Nephron (organoid): ENCODE results near the gene FMC1.

ENCODE experiments used
- H3K27ac Mint-ChIP-seq, 3 experiments: 2 replicates each; pipeline ENCODE4 v1.8.0; 2020; ENCODE audit warnings: mixed read lengths in 3 of 3, mild to moderate bottlenecking in 2 of 3, moderate library complexity in 1 of 3
- H3K27me3 Mint-ChIP-seq: 2 replicates; pipeline ENCODE4 v1.8.0; 2021; ENCODE audit warnings: low read depth, mild to moderate bottlenecking, moderate library complexity, mixed read lengths
- H3K36me3 Mint-ChIP-seq: 2 replicates; pipeline ENCODE4 v1.8.0; 2020; ENCODE audit warnings: low read depth, mixed read lengths
- H3K4me1 Mint-ChIP-seq: 2 replicates; pipeline ENCODE4 v1.8.0; 2020; ENCODE audit warnings: mixed read lengths
- H3K4me3 Mint-ChIP-seq, 3 experiments: 2 replicates each; pipeline ENCODE4 v1.8.0; 2020; ENCODE audit warnings: mild to moderate bottlenecking in 3 of 3, mixed read lengths in 3 of 3, moderate library complexity in 2 of 3
- H3K9me3 Mint-ChIP-seq: 2 replicates; pipeline ENCODE4 v1.8.0; 2020; ENCODE audit warnings: mixed read lengths
- CTCF ChIP-seq, 3 experiments: fragments of 200-600 bp; sonication (generic); IDR thresholded peaks; one replicate each; pipeline ENCODE4 v1.5.0; 2021; ENCODE audit warnings: antibody characterized with exemption in 3 of 3; ENCODE audit not compliant: unreplicated experiment in 3 of 3

FMC1 gene

GRCh38 chr7:139341058-139341775 lies at the start of gene FMC1:
FMC1 (plus strand) TSS chr7:139341337; CDS start chr7:139341385, 48 bp downstream.
- H3K27me3 Mint-ChIP-seq: peaks cover 6% of the 10 kb centered on the region
- H3K4me1 Mint-ChIP-seq: peaks cover 8% of the 10 kb centered on the region
- peak in 2 of 3 experiments; percentile 12 to 24 for TF ChIP-seq CTCF (IDR thresholded peaks at IDR 0.05; ENCODE audit: unreplicated experiment in 3 of 3)
- H3K4me3 Mint-ChIP-seq: peak within 1 kb of the TSS; percentile 91 to 93 (median 91)
- peak within 1 kb of the TSS; percentile 100 for H3K27ac Mint-ChIP-seq
- H3K9me3 Mint-ChIP-seq: peaks cover 11% of the 10 kb centered on the region
- peaks cover 22% of the 10 kb centered on the region for H3K36me3 Mint-ChIP-seq

- H3K27ac Mint-ChIP-seq: peak overlapping the region in 2 of 3 experiments; percentile 76
- H3K36me3 Mint-ChIP-seq: peaks cover 42% of the 10 kb centered on the region
- no peak overlapping the region for H3K4me3 Mint-ChIP-seq
- H3K27me3 Mint-ChIP-seq: no peaks in the 10 kb centered on the region
- no peak for TF ChIP-seq CTCF (IDR thresholded peaks at IDR 0.05; ENCODE audit: unreplicated experiment in 3 of 3)
- peaks cover 6% of the 10 kb centered on the region for H3K4me1 Mint-ChIP-seq
- no peaks in the 10 kb centered on the region for H3K9me3 Mint-ChIP-seq
Measured at GRCh38 chr7:139292821-139293220, 48.3 kb upstream of the FMC1 start.

- no peak for TF ChIP-seq CTCF (IDR thresholded peaks at IDR 0.05; ENCODE audit: unreplicated experiment in 3 of 3)
- H3K4me1 Mint-ChIP-seq: peaks cover 6% of the 10 kb centered on the region
- H3K4me3 Mint-ChIP-seq: no peak overlapping the region
- H3K27me3 Mint-ChIP-seq: no peaks in the 10 kb centered on the region
- peaks cover 37% of the 10 kb centered on the region for H3K36me3 Mint-ChIP-seq
- peak overlapping the region; percentile 19 to 83 (median 21) for H3K27ac Mint-ChIP-seq
- no peaks in the 10 kb centered on the region for H3K9me3 Mint-ChIP-seq
Measured at GRCh38 chr7:139293534-139293933, 47.6 kb upstream of the FMC1 start.

- peak overlapping the region; percentile 19 to 83 (median 21) for H3K27ac Mint-ChIP-seq
- TF ChIP-seq CTCF (IDR thresholded peaks at IDR 0.05; ENCODE audit: unreplicated experiment in 3 of 3): no peak
- peaks cover 6% of the 10 kb centered on the region for H3K4me1 Mint-ChIP-seq
- H3K36me3 Mint-ChIP-seq: peaks cover 38% of the 10 kb centered on the region
- no peaks in the 10 kb centered on the region for H3K27me3 Mint-ChIP-seq
- no peak overlapping the region for H3K4me3 Mint-ChIP-seq
- no peaks in the 10 kb centered on the region for H3K9me3 Mint-ChIP-seq
Measured at GRCh38 chr7:139294241-139294640, 46.9 kb upstream of the FMC1 start.

GRCh38 chr7:139294951-139295575 lies 46.1 kb upstream of the FMC1 start:
- peak overlapping the region; percentile 13 to 83 (median 72) for H3K27ac Mint-ChIP-seq
- no peaks in the 10 kb centered on the region for H3K9me3 Mint-ChIP-seq
- H3K27me3 Mint-ChIP-seq: no peaks in the 10 kb centered on the region
- H3K36me3 Mint-ChIP-seq: peaks cover 46% of the 10 kb centered on the region
- H3K4me3 Mint-ChIP-seq: no peak overlapping the region
- TF ChIP-seq CTCF (IDR thresholded peaks at IDR 0.05; ENCODE audit: unreplicated experiment in 3 of 3): no peak
- peaks cover 6% of the 10 kb centered on the region for H3K4me1 Mint-ChIP-seq
